DLD1 (cell line): ENCODE results near the gene ZKSCAN1.

ENCODE experiments used
- in situ Hi-C: cut with HindIII; loops from 2 replicates; pipeline ENCODE4 v1.10.0; 2017; ENCODE audit warnings: low sequenced_read_pairs

Gene ZKSCAN1

GRCh38 chr7:100074841-100075240, 59.4 kb downstream of the ZKSCAN1 start:
- in situ Hi-C loops = no loop called here

DNA sequence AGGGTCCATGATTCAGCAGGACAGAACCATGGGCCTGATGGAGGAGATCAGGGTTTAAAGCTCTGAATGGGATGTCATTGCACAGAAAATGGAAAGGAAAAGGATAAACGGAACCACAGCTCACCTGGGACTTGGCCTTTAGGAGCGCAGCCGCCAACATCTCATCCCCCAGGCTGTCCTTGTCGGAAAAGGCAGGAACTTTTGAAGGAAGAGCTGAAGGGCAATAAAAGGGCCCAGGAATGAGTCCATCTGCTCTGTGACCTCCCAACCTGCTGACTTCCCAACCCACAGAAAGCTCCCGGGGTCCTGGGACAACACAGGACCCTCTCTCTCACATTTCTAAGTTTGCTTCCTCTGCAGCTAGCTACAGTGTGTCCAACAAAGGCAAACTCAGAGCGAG, 60.0 kb downstream of the ZKSCAN1 start:
- in situ Hi-C loops = no loop called here

GRCh38 chr7:100077205-100077604, 61.8 kb downstream of the ZKSCAN1 start:
- in situ Hi-C loops = no loop called here

- in situ Hi-C loops = no loop called here
Measured at GRCh38 chr7:100079024-100079560, 63.7 kb downstream of the ZKSCAN1 start.

DNA sequence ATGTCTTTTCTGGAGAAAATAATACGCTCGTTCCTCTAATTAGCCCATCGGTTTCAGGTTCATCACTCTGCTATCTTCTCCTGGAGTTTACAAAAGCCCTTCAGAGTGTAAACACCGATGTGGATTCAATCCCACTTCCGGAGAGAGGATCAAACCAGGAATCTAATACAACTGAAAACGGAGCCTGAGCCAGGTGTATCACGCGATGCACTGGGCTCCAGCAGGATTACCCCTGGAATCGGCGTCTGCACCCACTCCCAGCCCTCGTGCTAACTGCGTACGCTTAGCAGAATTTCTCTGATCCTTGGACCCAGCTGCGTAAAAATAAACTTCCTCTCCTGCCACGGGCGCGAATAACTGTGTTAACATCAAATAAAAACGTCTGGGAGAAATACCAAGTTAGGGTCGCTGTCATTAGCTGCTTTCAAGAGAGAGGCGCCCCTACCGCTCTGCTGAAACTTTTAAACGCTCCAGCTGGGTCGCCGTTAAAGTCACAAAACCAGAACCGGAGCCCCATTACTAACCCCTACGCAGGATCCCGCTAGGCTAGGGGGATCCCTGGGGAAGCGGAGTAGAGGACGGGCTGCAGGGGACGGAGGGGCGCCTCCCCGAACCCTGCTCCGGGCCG, 65.6 kb downstream of the ZKSCAN1 start:
- in situ Hi-C loops = no loop called here

DNA sequence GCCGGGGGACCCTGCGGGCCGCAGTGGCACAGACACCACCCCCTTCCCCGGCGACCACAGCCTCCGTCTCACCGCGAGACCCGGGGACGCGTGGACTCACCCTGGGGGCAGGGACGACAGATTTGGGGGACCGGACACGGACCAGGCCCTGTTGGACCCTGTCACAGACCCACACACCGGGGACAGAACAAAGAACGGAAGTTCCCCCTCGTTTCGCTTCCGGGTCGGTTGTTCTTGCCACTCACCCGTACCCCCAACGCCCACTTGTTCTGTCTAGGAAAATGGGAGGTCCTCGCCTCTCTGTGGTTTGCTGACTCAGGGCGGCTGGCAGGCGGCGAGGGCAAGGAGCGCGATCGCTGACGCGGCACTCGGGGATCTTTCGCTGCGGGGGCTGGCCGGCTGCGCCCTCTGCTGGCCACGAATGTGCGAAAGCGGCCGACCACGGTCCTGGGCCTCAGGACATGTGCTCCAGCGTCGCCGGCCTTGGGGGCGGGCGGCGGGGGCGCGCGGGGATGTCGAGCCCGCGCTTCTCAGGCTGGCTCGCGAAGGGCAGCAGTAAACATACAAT, 66.2 kb downstream of the ZKSCAN1 start, which contains the start of gene ZNF3:
Gene ZNF3 (minus strand): TSS at position 189 of the 568 bp plus-strand sequence. CDS start 4,366 bp downstream, outside the sequence.
- in situ Hi-C loops = no loop called here

DNA sequence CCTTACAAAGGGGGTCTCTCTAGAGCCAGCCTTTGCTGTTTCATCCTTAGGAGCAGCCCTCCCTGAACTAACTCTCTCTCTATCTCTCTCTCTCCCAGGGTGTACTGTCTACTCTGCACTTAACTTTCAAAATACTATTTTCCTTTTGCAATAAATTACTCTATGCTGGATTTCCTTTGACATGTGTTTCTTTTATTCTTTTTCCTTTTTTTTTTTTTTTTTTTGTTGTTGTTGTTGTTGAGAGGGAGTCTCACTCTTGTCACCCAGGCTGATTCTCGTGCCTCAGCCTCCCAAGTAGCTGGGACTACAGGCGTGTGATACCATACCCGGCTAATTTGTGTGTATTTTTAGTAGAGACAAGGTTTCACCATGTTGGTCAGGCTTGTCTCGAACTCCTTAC, 67.6 kb downstream of the ZKSCAN1 start:
- in situ Hi-C loops = no loop called here

DNA sequence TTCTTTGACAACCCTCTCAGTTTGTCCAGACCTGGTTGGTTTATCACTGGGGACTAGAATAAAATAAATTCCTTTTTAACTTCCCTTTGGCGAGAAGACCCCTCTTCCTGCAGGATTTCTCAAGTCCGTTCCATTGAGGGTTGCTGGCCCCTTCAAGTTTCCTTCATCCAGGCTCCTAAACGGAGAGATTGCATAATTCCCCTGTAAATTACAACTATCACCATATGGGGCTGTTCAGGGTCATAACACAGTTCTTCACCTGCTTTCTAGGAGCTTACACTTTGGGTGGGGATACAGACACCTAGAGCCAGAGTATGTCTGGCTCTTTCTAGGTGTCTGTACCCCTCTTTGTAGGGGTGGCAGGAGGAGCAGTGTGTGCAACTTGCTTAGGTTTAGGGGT, 70.1 kb downstream of the ZKSCAN1 start:
- in situ Hi-C loops = no loop called here

GRCh38 chr7:100087055-100087750, 71.8 kb downstream of the ZKSCAN1 start:
- in situ Hi-C loops = no loop called here

GRCh38 chr7:100088095-100088620, 72.8 kb downstream of the ZKSCAN1 start:
- in situ Hi-C loops = no loop called here

DNA sequence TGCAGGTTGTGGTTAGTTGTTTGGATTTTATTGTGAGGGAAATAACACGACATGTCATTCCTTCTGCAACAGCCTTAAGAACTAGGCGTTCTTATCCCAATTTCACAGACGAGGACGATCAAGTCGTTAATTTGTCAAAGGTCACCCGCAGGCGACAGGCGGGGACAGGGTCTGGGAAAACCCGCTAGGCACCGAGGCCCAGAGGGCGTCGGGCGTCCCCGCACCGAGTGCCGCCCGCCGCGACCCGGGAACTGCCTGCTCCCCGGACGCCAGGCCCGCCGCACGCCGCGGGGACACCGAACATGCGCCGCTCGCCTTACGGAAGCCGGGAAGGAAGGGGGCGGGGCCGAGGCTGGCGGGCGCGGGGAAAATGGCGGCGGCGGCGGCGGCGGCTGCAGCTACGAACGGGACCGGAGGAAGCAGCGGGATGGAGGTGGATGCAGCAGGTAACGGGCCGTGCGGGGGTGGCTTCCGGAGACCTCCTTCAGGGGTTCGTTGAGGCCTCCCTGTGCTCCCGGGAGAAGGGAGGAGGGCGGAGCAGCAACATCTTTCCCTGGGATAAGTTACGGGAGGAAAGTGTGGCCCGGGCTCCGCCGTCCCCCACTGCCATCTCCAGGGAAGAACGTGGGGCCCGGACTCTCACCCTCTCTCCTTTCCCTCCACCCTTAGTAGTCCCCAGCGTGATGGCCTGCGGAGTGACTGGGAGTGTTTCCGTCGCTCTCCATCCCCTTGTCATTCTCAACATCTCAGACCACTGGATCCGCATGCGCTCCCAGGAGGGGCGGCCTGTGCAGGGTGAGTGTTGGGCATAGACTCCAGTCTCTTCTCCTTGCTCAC, 73.4 kb downstream of the ZKSCAN1 start, which contains the start of gene COPS6:
Gene COPS6 (plus strand): TSS at position 349 of the 837 bp plus-strand sequence. CDS start 22 bp downstream, at position 371.
- in situ Hi-C loops = no loop called here

- in situ Hi-C loops = no loop called here
Measured at GRCh38 chr7:100089458-100090196, 74.2 kb downstream of the ZKSCAN1 start.

- in situ Hi-C loops = no loop called here
Measured at GRCh38 chr7:100090527-100091410, 75.4 kb downstream of the ZKSCAN1 start.
